HepG2 (cell line): ENCODE data around the gene TNIP1. TPM values are rescaled to one million over a fixed set of nuclear protein-coding genes. Genes with fewer than 3 reads are reported as not detected.

Experiments
- ATAC-seq: fragments of 200-7000 bp; cut with Tn5 transposase; 3 replicates; pipeline ENCODE4 v1.9.1; 2020; ENCODE audit warnings: mild to moderate bottlenecking, moderate library complexity
- BruUV-seq: library from RNA; stranded (reverse); fragments of 400-500 nt; replicated peaks from 2 replicates; lab custom pipeline; 2021; lab: Mats Ljungman, UMichigan
- CTCF ChIA-PET: fragments of 300-600 bp; formaldehyde crosslinking; extraction: SDS; loops from one replicate; lab custom pipeline; 2021; ENCODE audit warnings: low total read pairs, inconsistent platforms, low intra/inter-chr PET ratio; lab: Yijun Ruan, JAX
- POLR2A ChIA-PET: fragments of 350-600 bp; sonication (Branson Sonifier 250); formaldehyde crosslinking; loops from one replicate; lab custom pipeline; 2020; ENCODE audit warnings: antibody characterized with exemption, inconsistent platforms; lab: Yijun Ruan, JAX
- DNase-seq: peaks from one replicate; pipeline ENCODE4 v3.0.0-alpha.2; 2015; ENCODE audit warnings: low spot score
- FAIRE-seq: peaks from 3 replicates; lab custom pipeline; 2011; peaks lifted over from hg19 to GRCh38; lab: Jason Lieb, UNC
- H2AFZ ChIP-seq: one replicate; pipeline ENCODE4 v1.6.1; 2011; ENCODE audit warnings: low read length, inconsistent platforms
- H3K27ac ChIP-seq: fragments of 300-600 bp; 3 replicates; pipeline ENCODE4 v1.8.0; 2011; ENCODE audit warnings: mixed run types, mild to moderate bottlenecking, mixed read lengths, low read length, inconsistent platforms; ENCODE audit not compliant: insufficient read depth; ENCODE audit errors: extremely low read length
- H3K27me3 ChIP-seq, 2 experiments: fragments of 200-600 bp in 1 of 2; 2 replicates in 1 of 2; 3 replicates in 1 of 2; pipeline versions ENCODE4 v1.6.0 to v1.8.0; 2011; ENCODE audit warnings: low read length in 2 of 2, mild to moderate bottlenecking in 2 of 2, moderate library complexity in 2 of 2, inconsistent platforms in 1 of 2; ENCODE audit not compliant: insufficient read depth in 2 of 2, control insufficient read depth in 1 of 2
- H3K36me3 ChIP-seq, 2 experiments: fragments of 200-600 bp in 1 of 2; replicated peaks in 1 of 2; 2 replicates in 1 of 2; 3 replicates in 1 of 2; pipeline versions ENCODE4 v1.5.1 to v1.8.0; 2011; ENCODE audit warnings: low read length in 2 of 2, inconsistent platforms in 1 of 2; ENCODE audit not compliant: insufficient read depth in 2 of 2, control insufficient read depth in 1 of 2
- H3K4me1 ChIP-seq: 2 replicates; pipeline ENCODE4 v1.5.1; 2012; ENCODE audit warnings: low read length, inconsistent platforms; ENCODE audit not compliant: insufficient read depth
- H3K4me2 ChIP-seq: 2 replicates; pipeline ENCODE4 v1.6.0; 2011; ENCODE audit warnings: low read depth, low read length, inconsistent platforms
- H3K4me3 ChIP-seq, 3 experiments: fragments of 200-600 bp in 1 of 3; sonication (generic), shearing (Covaris generic) in 1 of 3; replicated peaks in 1 of 3; 2 replicates each; pipeline ENCODE4 v1.5.1; 2011 to 2016; ENCODE audit warnings: low read length in 3 of 3, inconsistent platforms in 2 of 3, low read depth in 2 of 3, mild to moderate bottlenecking in 2 of 3, control low read depth in 1 of 3, mixed read lengths in 1 of 3; ENCODE audit not compliant: insufficient read depth in 1 of 3
- H3K79me2 ChIP-seq: one replicate; pipeline ENCODE4 v1.6.1; 2011; ENCODE audit warnings: low read length, inconsistent platforms; ENCODE audit not compliant: insufficient read depth
- H3K9ac ChIP-seq: 2 replicates; pipeline ENCODE4 v1.6.0; 2011; ENCODE audit warnings: mild to moderate bottlenecking, low read depth, low read length, inconsistent platforms; ENCODE audit not compliant: insufficient read depth
- H3K9me3 ChIP-seq: 2 replicates; pipeline ENCODE4 v1.5.1; 2012; ENCODE audit warnings: mild to moderate bottlenecking, low read length
- H4K20me1 ChIP-seq: 2 replicates; pipeline ENCODE4 v1.6.0; 2011; ENCODE audit warnings: inconsistent platforms, mild to moderate bottlenecking, low read length, moderate library complexity; ENCODE audit not compliant: insufficient read depth
- GABPA ChIP-seq, 2 experiments: IDR thresholded peaks; 2 replicates each; pipeline ENCODE4 v1.6.1; 2011 to 2016; ENCODE audit warnings: low read depth in 2 of 2, low read length in 1 of 2, missing biosample characterization in 1 of 2, missing genetic modification characterization in 1 of 2
- NFE2L1 ChIP-seq: sonication (generic); formaldehyde crosslinking; IDR thresholded peaks from 2 replicates; pipeline ENCODE4 v1.4.0; 2020; ENCODE audit warnings: missing genetic modification reagents, mild to moderate bottlenecking, borderline replicate concordance
- RELA ChIP-seq: sonication (generic); formaldehyde crosslinking; IDR thresholded peaks from 2 replicates; pipeline ENCODE4 v1.4.0; 2020; ENCODE audit warnings: missing genetic modification reagents
- SALL1 ChIP-seq: sonication (generic); formaldehyde crosslinking; IDR thresholded peaks from 2 replicates; pipeline ENCODE4 v1.8.0; 2022; ENCODE audit warnings: mild to moderate bottlenecking, missing genetic modification reagents
- SETDB1 ChIP-seq: sonication (generic); formaldehyde crosslinking; IDR thresholded peaks from 2 replicates; pipeline ENCODE4 v1.5.1; 2020; ENCODE audit warnings: missing genetic modification reagents, mild to moderate bottlenecking, borderline replicate concordance
- SMAD9 ChIP-seq: sonication (generic); formaldehyde crosslinking; IDR thresholded peaks from 2 replicates; pipeline ENCODE4 v1.5.1; 2020; ENCODE audit warnings: mild to moderate bottlenecking, missing genetic modification reagents
- SNAI1 ChIP-seq: sonication (generic); formaldehyde crosslinking; IDR thresholded peaks from 2 replicates; pipeline ENCODE4 v1.5.0; 2020; ENCODE audit warnings: mild to moderate bottlenecking, missing genetic modification reagents, borderline replicate concordance
- YY1 ChIP-seq: IDR thresholded peaks from 2 replicates; pipeline ENCODE4 v1.6.1; 2011; ENCODE audit warnings: low read length, low read depth, moderate library complexity, mild to moderate bottlenecking; ENCODE audit not compliant: insufficient read depth, insufficient replicate concordance
- ZFP91 ChIP-seq: sonication (generic); formaldehyde crosslinking; IDR thresholded peaks from 2 replicates; pipeline ENCODE4 v1.9.0; 2022; ENCODE audit warnings: missing genetic modification reagents, mild to moderate bottlenecking, borderline replicate concordance
- ZNF501 ChIP-seq: sonication (generic); formaldehyde crosslinking; IDR thresholded peaks from 2 replicates; pipeline ENCODE4 v1.5.1; 2020; ENCODE audit warnings: mild to moderate bottlenecking, moderate library complexity, missing genetic modification reagents
- ZNF629 ChIP-seq: sonication (generic); formaldehyde crosslinking; conservative IDR thresholded peaks from 2 replicates; pipeline ENCODE4 v1.5.0; 2020; ENCODE audit warnings: missing genetic modification reagents
- ZNF687 ChIP-seq: sonication (generic); formaldehyde crosslinking; IDR thresholded peaks from 2 replicates; pipeline ENCODE4 v1.5.1; 2020; ENCODE audit warnings: mild to moderate bottlenecking, missing genetic modification reagents, moderate library complexity
- WGBS: methylation state at CpG from one replicate; pipeline ENCODE4 v1.1.6; 2017; ENCODE audit warnings: low lambda C conversion rate; 5-methylcytosine and 5-hydroxymethylcytosine counted together
- in situ Hi-C: cut with HindIII; loops from 2 replicates; pipeline ENCODE4 v1.10.0; 2017; ENCODE audit warnings: low pct_unique_long_range_greater_than_20kb; ENCODE audit not compliant: extremely low pct_ligation_motif_present
- intact Hi-C: fragments of 100-400 bp; cut with micrococcal nuclease; formaldehyde crosslinking; loops from one replicate; pipeline ENCODE4 v1.10.0; 2022; ENCODE audit not compliant: unreplicated experiment
- polyA plus RNA-seq, 8 experiments: library from polyadenylated mRNA; depleted of rRNA in 3 of 8; stranded (reverse) in 7 of 8; unstranded in 1 of 8; fragments of >200 nt; fragmentation: Illumina TruSeq in 4 of 8; extraction: Trizol in 4 of 8; gene quantifications; 2 replicates each; pipeline versions ENCODE4 v1.2.1 to v1.2.3, GENCODE V29; 2011 to 2016; ENCODE audit warnings: low read depth in 4 of 8, missing spikeins in 1 of 8, mixed read lengths in 1 of 8; ENCODE audit not compliant: insufficient read depth in 1 of 8
- total RNA-seq, 5 experiments: library from RNA; depleted of rRNA; stranded (reverse); fragments of >200 nt; fragmentation: Illumina TruSeq; extraction: Trizol; gene quantifications; 2 replicates each; pipeline ENCODE4 v1.2.3, GENCODE V29; 2016; ENCODE audit warnings: low read depth in 1 of 5

Gene TNIP1
- total and polyA plus RNA-seq, 2 of the 13 experiments (the other 11 are each of a cell fraction or from before 2014, with no cell fraction given): 26.2 to 45.9 TPM

DNA sequence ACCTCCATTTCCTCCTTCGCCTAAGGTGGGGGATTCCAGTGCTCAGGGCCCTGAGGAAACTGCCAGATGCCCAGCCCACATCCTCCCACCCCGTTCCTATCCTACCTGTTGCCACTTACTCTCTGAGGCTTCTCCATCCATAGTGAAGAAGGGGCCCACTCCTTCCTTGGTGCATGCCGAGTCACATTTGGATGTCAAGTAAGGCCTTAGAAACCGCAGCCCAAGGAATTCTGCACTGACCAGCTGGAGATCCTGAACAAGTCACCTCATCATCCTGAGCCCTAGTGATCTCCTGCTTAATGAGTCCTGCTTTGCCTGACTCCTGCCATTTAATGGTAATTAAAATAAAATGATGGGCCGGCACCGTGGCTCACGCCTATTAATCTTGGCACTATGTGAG, 6.7 kb upstream of the TNIP1 start:
- CTCF ChIA-PET: no interaction called here
- H3K27ac ChIP-seq: no peak overlapping the region
- DNase-seq (no peak), FAIRE-seq (no peak), ATAC-seq (no peak)
- in situ Hi-C loops (no loop called here), intact Hi-C loops (loop anchor here (5.0 kb wide), 1 partner anchor 35 kb away; no protein-coding TSS in a partner anchor)
- WGBS: 83% methylated on average over 7 of the region's 7 CpGs
- no peak for TF ChIP-seq YY1
- TF ChIP-seq NFE2L1: no peak
- no peak for TF ChIP-seq ZNF629 (CRISPR knock-in tag)
- no peak for TF ChIP-seq SMAD9 (CRISPR knock-in tag)
- no peak for TF ChIP-seq SNAI1 (CRISPR knock-in tag)
- no peak for TF ChIP-seq GABPA (IDR thresholded peaks at IDR 0.05; ENCODE audit: low read depth, low read length)
- TF ChIP-seq GABPA (CRISPR knock-in tag; IDR thresholded peaks at IDR 0.05; ENCODE audit: low read depth): no peak
- TF ChIP-seq SETDB1: no peak
- no peak overlapping the region for H2AFZ ChIP-seq
- no peaks in the 10 kb centered on the region for H3K9me3 ChIP-seq
- POLR2A ChIA-PET: interaction anchor here (1.1 kb wide), 1 partner anchor 67 kb away, joined by 3 read pairs; the partner anchor contains the start of gene GPX3
- no peaks in the 10 kb centered on the region for H3K79me2 ChIP-seq
- H3K36me3 ChIP-seq: no peaks in the 10 kb centered on the region
- no TSS peak for BruUV-seq
- no peak overlapping the region for H3K9ac ChIP-seq
- no peaks in the 10 kb centered on the region for H4K20me1 ChIP-seq
- H3K27me3 ChIP-seq: peaks cover 2 to 10% of the 10 kb centered on the region in 2 experiments; a peak in 2 of 5 replicates
- H3K4me2 ChIP-seq: peak overlapping the region; percentile 87
- H3K4me1 ChIP-seq: peaks cover 43% of the 10 kb centered on the region
- no peak overlapping the region for H3K4me3 ChIP-seq

- no peak overlapping the region for H2AFZ ChIP-seq
- ChIA-PET POLR2A (interaction anchor here (1.1 kb wide), 1 partner anchor 67 kb away, joined by 3 read pairs; the partner anchor contains the start of gene GPX3), CTCF (no interaction called here)
- peak overlapping the region in 2 of 3 experiments; percentile 3 to 35; a peak in 2 of 6 replicates for H3K4me3 ChIP-seq
- 0% methylated on average over 1 of the region's 10 CpGs for WGBS
- no peaks in the 10 kb centered on the region for H3K9me3 ChIP-seq
- FAIRE-seq (no peak), DNase-seq (no peak), ATAC-seq (peak; percentile 50)
- intact Hi-C loops (loop anchor here (5.0 kb wide), 1 partner anchor 35 kb away; no protein-coding TSS in a partner anchor), in situ Hi-C loops (no loop called here)
- BruUV-seq: no TSS peak
- H4K20me1 ChIP-seq: no peaks in the 10 kb centered on the region
- H3K27ac ChIP-seq: no peak overlapping the region
- H3K36me3 ChIP-seq: no peaks in the 10 kb centered on the region
- peaks cover 48% of the 10 kb centered on the region for H3K4me1 ChIP-seq
- peaks cover 4% of the 10 kb centered on the region for H3K79me2 ChIP-seq
- peak overlapping the region; percentile 87 for H3K4me2 ChIP-seq
- peaks cover 2 to 10% of the 10 kb centered on the region in 2 experiments; a peak in 2 of 5 replicates for H3K27me3 ChIP-seq
- H3K9ac ChIP-seq: no peak overlapping the region
- TF ChIP-seq ZNF501 (CRISPR knock-in tag) (0 out of 2 replicates have a peak, but pooled peaks have one; percentile 9), ZNF687 (CRISPR knock-in tag) (peak; percentile 46), SALL1 (CRISPR knock-in tag) (peak; percentile 48; the same call in 1 of the 2 replicates), ZFP91 (CRISPR knock-in tag) (0 out of 2 replicates have a peak, but pooled peaks have one; percentile 18), RELA (peak; percentile 36; the same call in 1 of the 2 replicates)
Measured at GRCh38 chr5:151086905-151087360, 6.1 kb upstream of the TNIP1 start.
